SU-DHL-6 (cell line): ENCODE results near the gene LCE1E.

Experiments
- H2AFZ ChIP-seq: fragments of 200-600 bp; sonication (generic); 2 replicates; pipeline ENCODE4 v1.6.1; 2014; ENCODE audit warnings: low read depth, mild to moderate bottlenecking, moderate library complexity, mixed read lengths, antibody characterized with exemption, low read length; ENCODE audit not compliant: severe bottlenecking
- H3F3A ChIP-seq: fragments of 200-600 bp; shearing (Covaris generic); 2 replicates; pipeline ENCODE4 v1.6.0; 2016; ENCODE audit warnings: antibody characterized with exemption, mild to moderate bottlenecking; ENCODE audit not compliant: insufficient read depth
- H3K27ac ChIP-seq: fragments of 200-600 bp; sonication (generic); 2 replicates; pipeline ENCODE4 v1.5.1; 2016; ENCODE audit warnings: low read depth, mild to moderate bottlenecking, low read length, moderate library complexity, mixed read lengths
- H3K27me3 ChIP-seq: fragments of 200-600 bp; sonication (generic), shearing (Covaris generic); 2 replicates; pipeline ENCODE4 v1.6.0; 2014; ENCODE audit warnings: mild to moderate bottlenecking, low read length
- H3K36me3 ChIP-seq: fragments of 200-600 bp; sonication (generic); 2 replicates; pipeline ENCODE4 v1.6.1; 2014; ENCODE audit warnings: mild to moderate bottlenecking, low read length, mixed read lengths
- H3K4me2 ChIP-seq: fragments of 300-600, 200-600 bp; shearing (Covaris generic), sonication (generic); 2 replicates; pipeline ENCODE4 v1.6.0; 2014; ENCODE audit warnings: low read length, low read depth, mild to moderate bottlenecking; ENCODE audit not compliant: poor library complexity, severe bottlenecking
- H3K4me3 ChIP-seq: fragments of 200-600 bp; sonication (generic); 2 replicates; pipeline ENCODE4 v1.5.1; 2014; ENCODE audit warnings: antibody characterized with exemption, low read length, mild to moderate bottlenecking, mixed read lengths; ENCODE audit not compliant: insufficient read depth, poor library complexity, severe bottlenecking
- H3K79me2 ChIP-seq: fragments of 200-600 bp; sonication (generic); 2 replicates; pipeline ENCODE4 v1.6.1; 2014; ENCODE audit warnings: mild to moderate bottlenecking, low read length, moderate library complexity; ENCODE audit not compliant: insufficient read depth
- H3K9ac ChIP-seq: fragments of 200-600 bp; sonication (generic); 2 replicates; pipeline ENCODE4 v1.7.0; 2014; ENCODE audit warnings: mild to moderate bottlenecking, low read length
- H3K9me2 ChIP-seq: fragments of 200-600 bp; sonication (generic); replicated peaks from 2 replicates; pipeline ENCODE4 v1.6.1; 2014; ENCODE audit warnings: low read length; ENCODE audit not compliant: insufficient read depth
- H3K9me3 ChIP-seq: fragments of 200-600 bp; sonication (generic); 2 replicates; pipeline ENCODE4 v1.6.1; 2014; ENCODE audit warnings: low read length, mixed read lengths; ENCODE audit not compliant: insufficient read depth
- H4K20me1 ChIP-seq: fragments of 200-600 bp; sonication (generic); 2 replicates; pipeline ENCODE4 v1.6.1; 2014; ENCODE audit warnings: low read depth, mild to moderate bottlenecking, antibody characterized with exemption, low read length, moderate library complexity, mixed read lengths
- CTCF ChIP-seq: fragments of 200-600 bp; sonication (generic); IDR thresholded peaks from one replicate; pipeline ENCODE4 v1.5.1; 2017; ENCODE audit warnings: antibody characterized with exemption, mild to moderate bottlenecking, low read length, moderate library complexity; ENCODE audit not compliant: insufficient read depth, poor library complexity, severe bottlenecking
- EZH2phosphoT487 ChIP-seq: fragments of 200-600 bp; sonication (generic), shearing (Covaris generic); conservative IDR thresholded peaks from 2 replicates; pipeline ENCODE4 v1.6.1; 2018; ENCODE audit warnings: mild to moderate bottlenecking, antibody characterized with exemption, low read length, moderate library complexity, mixed read lengths

Gene LCE1E

GRCh38 chr1:152806576-152806975 is 20.5 kb downstream of the LCE1E start, which contains the start of gene LCE1C:
Gene LCE1C (minus strand): TSS chr1:152806651. CDS start chr1:152805478, 1,173 bp downstream.
- 0 out of 2 replicates have a peak, but pooled peaks cover 4% of the 10 kb centered on the region for H3K27me3 ChIP-seq
- H3K9me2 ChIP-seq = no peaks in the 10 kb centered on the region; the same call in 1 of the 2 replicates
- no peaks in the 10 kb centered on the region for H3F3A ChIP-seq
- H3K9ac ChIP-seq = no peak within 1 kb of the TSS
- H3K27ac ChIP-seq = no peak within 1 kb of the TSS
- no peaks in the 10 kb centered on the region for H3K79me2 ChIP-seq
- no peaks in the 10 kb centered on the region for H4K20me1 ChIP-seq
- H3K4me3 ChIP-seq = no peak within 1 kb of the TSS
- H3K4me2 ChIP-seq = no peak within 1 kb of the TSS
- H3K36me3 ChIP-seq = no peaks in the 10 kb centered on the region
- H3K9me3 ChIP-seq = no peaks in the 10 kb centered on the region
- no peak within 1 kb of the TSS for H2AFZ ChIP-seq
- TF ChIP-seq CTCF = no peak

GRCh38 chr1:152811050-152811449 is 25.0 kb downstream of the LCE1E start:
- Histone ChIP-seq H3K9ac (no peak overlapping the region), H3F3A (no peaks in the 10 kb centered on the region), H2AFZ (no peak overlapping the region), H3K36me3 (no peaks in the 10 kb centered on the region), H3K79me2 (no peaks in the 10 kb centered on the region), H3K9me2 (no peaks in the 10 kb centered on the region; the same call in 1 of the 2 replicates), H3K9me3 (no peaks in the 10 kb centered on the region), H3K4me3 (no peak overlapping the region), H3K4me2 (no peak overlapping the region), H3K27me3 (0 out of 2 replicates have a peak, but pooled peaks cover 4% of the 10 kb centered on the region), H3K27ac (no peak overlapping the region), H4K20me1 (no peaks in the 10 kb centered on the region)
- no peak for TF ChIP-seq EZH2phosphoT487
- TF ChIP-seq CTCF = no peak

GRCh38 chr1:152811671-152812070 is 25.6 kb downstream of the LCE1E start, which contains the start of gene LCE1B:
Gene LCE1B (plus strand): TSS chr1:152811971. CDS start chr1:152812447, 476 bp downstream.
- Histone ChIP-seq H4K20me1 (no peaks in the 10 kb centered on the region), H3F3A (no peaks in the 10 kb centered on the region), H3K9me3 (no peaks in the 10 kb centered on the region), H3K9ac (no peak within 1 kb of the TSS), H3K27me3 (0 out of 2 replicates have a peak, but pooled peaks cover 4% of the 10 kb centered on the region), H3K36me3 (no peaks in the 10 kb centered on the region), H3K27ac (no peak within 1 kb of the TSS), H3K9me2 (no peaks in the 10 kb centered on the region), H2AFZ (no peak within 1 kb of the TSS), H3K4me2 (no peak within 1 kb of the TSS), H3K4me3 (no peak within 1 kb of the TSS), H3K79me2 (no peaks in the 10 kb centered on the region)
- TF ChIP-seq CTCF (no peak), EZH2phosphoT487 (no peak)
